Fibroblast of skin of right biceps (primary cell): ENCODE results near the gene TLNRD1.
"Not testable (repeated sequence)": the region's sequence is repeated elsewhere in the genome, so short reads cannot be mapped to it uniquely, and the experiment has no call there.

ENCODE experiments used
- DNase-seq: peaks from one replicate; pipeline ENCODE4 v3.0.0-alpha.2; 2013

TLNRD1 gene

DNA sequence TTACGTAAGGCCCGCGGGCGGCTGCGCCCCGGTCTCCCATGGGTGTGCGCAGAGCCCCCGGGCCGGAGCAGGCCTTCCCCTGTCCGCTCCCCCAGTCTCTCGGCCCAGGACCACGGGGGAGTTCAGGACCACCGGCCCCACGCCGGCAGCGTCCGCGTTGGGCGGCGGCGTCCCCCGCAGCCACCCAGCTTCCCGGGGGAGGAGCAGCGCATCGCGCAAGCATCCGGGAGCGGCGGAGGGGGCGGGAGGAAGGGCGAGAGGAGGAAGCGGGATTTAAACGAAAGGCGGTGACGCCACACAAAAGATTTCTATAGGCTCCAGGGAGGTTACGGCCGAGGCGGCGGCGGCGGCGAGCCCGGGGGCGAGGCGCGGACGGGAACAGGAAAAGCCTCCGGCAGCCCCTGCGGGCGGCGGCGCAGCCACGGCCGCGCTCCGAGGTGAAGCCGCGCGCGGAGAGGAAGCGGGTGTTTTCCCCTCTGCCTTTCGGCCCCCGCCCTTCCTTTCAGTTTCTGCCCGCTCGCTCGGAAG lies at the start of gene TLNRD1:
Gene TLNRD1, plus strand, starts transcription at position 300 of the 528 bp plus-strand sequence. CDS start 1,349 bp downstream, outside the sequence.
- DNase-seq = peak; percentile 96

DNA sequence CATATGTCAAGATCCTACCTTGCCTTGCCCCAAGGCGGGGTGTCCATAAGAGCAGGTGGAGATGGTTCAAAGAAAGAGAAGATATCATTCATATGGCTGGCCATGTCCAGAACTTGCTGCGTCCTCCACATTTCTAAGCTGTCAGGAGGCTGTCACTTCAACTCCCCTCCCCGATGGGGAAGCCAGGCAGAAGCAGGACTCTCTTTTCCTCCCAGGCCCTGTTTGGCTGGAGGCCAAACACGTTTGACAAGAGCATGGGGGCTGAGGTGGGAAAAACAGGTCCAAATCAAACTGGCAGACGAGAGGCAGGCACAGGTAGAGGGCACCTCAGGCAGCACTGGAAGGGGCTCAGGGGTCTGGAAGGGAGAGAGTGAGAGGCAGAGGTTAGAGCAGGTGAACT lies 48.8 kb upstream of the TLNRD1 start:
- no peak for DNase-seq

DNA sequence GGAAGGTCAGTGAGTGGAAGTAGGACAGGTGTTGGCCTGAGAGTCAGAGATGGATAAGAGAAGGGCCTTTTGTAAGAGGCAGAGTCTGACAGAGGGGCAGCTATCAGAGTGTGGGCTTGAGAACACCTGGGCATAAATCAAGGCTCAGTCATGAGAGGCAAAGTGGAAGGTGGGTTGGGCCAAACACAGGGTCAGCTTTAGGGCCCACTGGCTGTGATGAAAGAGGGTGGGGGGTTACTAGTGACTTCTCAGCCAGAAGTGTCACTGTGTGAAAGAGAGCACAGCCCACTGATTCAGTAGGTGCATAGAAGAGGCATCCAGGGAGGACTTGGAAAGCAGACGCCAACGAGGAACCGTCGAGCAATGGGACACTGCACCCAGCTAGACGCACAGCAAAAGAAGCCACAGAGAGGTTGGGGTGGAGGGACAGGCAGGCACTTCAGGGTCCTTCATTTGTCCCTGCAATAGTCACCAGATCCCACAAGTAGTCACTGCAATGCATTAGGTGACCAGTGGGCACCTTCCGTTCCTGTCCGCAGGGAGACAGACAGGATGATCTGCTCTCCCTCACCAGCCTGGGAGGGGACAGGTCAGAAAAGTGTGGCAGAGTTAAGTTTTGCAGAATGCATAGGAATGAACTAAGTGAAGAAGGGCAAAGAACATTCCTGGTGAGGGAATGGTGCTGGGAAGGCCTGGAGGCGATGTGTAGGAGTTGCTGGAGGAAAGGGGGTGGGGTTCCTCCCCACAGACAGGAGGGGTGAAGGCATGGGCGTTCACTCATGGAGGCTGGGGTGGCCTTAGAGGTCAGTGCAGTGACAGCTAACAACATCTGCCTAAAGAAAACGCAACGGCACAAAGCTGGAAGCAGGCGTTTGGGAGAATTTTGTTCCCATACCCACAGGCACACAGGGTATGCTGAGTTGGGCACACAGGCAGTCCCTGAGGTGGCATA lies 47.4 kb upstream of the TLNRD1 start:
- no peak for DNase-seq

DNA sequence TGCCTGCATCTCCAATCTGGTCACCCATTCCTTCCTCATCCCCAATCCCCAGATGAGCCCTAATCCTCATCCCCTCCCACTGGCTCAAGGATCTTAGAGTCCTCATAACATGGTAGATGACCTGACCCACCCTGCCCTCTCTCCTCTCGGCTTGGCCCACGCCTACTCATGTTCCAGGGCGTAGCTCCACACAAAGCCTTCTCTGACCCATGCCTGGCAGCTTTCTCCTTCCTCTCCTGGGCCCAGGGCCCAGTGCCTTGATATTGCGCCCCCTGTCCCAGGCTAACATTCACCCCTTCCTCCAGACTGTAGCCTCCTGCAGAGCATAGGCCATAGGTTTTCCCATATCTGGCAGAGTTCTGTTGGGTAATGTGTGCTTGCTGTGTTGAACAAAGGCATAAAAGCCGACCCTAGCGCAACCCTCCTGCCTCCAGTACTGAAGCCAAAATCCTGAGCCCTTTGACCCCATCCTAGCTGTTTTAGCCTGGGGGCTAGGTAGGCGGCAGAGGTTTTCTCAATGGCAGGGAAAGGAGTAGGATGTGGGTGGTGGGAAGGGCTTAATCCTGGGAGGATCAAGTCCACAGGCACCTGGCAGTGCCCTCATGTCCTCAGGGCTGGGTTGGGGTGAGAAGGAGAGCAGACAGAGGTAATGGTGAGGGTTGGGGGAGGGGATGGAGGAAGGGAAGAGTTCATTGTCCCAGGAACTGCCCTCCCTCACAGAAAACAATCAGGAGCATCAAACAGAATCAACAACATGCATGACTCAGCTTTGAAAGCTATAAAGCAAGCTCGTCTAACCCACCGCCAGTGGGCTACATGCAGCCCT lies 46.6 kb upstream of the TLNRD1 start:
- DNase-seq = no peak

DNA sequence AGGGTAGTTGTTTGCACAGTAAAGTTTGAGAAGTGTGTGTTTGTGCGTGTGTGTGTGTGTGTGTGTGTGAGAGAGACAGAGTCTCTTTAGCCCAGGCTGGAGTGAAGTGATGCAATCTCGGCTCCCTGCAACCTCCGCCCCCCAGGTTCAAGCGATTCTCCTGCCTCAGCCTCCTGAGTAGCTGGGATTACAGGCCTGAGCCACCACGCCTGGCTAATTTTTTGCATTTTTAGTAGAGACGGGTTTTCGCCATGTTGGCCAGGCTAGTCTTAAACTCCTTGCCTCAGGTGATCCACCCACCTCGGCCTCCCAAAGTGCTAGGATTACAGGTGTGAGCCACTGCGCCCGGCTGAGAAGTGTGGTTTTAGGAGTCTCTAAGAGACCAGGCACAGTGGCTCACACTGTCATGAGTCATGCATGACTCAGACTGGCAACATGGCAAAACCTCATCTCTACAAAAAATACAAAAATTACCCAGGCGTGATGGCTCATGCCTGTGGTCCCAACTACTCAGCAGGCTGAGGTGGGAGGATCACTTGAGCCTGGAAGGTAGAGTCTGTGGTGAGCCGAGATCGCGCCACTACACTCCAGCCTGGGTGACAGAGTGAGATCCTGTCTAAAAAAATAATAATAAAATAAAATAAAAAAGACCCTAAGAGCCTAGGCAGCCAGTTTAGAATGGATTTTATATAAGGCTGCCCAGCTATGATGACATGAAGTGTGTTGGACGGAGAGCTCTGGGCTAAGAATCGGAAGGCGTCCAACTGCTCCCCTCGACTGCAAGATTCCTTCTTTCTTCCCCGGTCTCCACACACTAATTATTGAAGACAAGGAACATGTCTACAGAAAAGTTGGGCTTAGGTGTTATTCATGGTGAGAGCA lies 44.9 kb upstream of the TLNRD1 start:
- DNase-seq = peak; percentile 94

DNA sequence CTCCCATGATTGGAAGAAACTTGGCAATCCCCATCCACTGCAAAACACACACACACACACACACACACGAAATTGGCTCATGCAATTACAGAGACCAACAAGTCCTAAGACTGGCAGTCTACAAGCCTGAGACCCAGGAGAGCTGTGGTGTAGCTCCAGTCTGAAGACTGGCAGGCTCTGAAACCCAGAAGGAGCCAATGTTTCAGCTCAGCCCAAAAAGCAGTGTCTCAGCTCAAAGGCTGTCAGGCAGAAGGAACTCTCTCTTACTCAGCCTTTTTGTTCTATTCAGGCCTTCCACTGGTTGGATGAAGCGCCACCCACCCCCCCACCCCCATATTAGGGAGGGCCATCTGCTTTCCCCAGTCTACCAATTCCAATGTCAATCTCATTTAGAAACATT lies 43.2 kb upstream of the TLNRD1 start:
- no peak for DNase-seq

DNA sequence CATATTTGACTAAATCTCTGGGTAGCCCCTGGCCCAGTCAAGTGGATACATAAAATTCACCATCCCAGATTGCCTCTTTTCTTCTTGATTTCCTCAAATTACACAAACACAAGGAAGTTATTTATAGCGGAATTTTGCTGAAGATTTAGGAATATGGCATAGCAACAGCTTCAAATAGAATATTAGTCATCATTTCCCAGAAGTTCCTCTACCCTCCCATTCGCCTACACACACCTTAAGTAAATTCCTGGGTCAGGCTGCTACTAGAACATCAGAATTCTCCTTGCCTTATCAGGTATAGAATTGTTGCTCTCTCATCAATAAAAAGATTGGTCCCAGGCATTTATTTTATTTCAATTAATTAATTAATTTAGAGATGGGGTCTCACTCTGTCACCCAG lies 42.7 kb upstream of the TLNRD1 start:
- peak; percentile 43 for DNase-seq

DNA sequence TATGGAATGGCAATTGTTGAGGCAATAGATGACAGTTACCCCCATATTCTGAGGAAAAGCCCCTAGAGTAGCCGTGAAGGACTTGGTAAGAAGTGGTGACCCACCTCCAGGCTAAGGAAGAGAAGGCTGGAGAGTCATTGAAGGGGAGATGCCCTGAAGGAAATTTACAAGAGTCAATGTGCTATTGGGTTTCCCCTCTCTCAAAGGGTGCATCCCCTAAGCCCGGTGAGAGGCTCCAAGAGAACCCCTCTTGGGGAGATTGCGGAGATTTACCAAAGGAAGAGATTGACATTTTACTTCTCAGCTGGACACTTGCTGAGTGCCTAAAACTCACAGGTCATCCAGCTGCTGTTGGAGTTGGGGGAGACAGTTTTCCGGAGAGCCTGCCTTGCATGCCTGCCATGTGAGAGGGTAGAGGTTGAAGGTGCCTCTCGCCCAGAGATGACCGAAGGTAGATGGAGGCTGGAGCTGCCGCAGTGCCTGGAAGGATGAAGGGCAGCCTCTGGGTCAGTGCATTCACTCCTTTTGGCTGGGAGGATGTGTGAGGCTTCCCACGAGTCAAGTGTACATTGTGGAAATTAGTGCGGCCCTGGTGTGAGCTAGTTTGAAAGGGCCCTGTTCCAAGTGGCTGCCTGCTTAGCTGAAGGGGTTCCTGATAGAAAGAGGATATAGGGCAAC lies 41.8 kb upstream of the TLNRD1 start:
- DNase-seq = no peak

DNA sequence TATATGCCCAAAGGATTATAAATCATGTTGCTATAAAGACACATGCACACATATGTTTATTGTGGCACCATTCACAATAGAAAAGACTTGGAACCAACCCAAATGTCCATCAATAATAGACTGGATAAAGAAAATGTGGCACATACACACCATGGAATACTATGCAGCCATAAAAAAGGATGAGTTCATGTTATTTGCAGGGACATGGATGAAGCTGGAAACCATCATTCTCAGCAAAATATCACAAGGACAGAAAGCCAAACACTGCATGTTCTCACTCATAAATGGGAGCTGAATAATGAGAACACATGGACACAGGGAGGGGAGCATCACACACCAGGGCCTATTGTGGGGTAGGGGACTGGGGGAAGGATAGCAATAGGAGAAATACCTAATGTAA lies 35.3 kb upstream of the TLNRD1 start:
- DNase-seq = not testable (repeated sequence)

DNA sequence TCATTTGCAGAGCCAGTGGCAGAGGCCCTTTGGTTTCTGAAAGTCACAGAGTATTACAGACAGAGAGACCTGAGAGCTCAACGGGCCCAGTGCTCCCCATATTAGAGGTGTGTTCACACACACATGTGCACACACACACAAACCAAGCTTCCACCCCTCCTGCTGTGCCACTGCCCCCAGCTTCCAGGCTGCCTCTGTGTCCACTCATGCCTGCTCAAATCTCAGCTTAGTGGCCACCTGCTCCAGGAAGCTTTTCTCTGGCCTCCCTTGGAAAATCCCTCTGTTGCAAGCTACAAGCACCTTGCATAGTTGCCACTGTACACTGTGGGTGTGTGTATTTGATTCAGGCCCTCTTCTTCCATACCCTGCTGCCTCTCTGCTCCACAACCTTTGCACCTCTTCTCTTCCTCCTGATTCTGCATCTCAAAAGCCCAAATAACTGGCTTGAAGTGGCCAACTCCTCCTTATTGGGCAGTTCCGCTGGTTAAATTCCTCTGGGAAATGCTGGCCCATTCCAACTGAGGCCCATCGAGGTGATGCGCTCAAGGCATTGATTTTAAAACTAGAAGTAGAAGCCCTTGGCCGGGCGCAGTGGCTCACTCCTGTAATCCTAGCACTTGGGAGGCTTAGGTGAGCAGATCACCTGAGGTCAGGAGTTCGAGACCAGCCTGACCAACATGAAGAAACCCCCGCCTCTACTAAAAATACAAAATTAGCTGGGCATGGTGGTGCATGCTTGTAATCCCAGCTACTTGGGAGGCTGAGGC lies 34.1 kb upstream of the TLNRD1 start:
- DNase-seq = no peak

DNA sequence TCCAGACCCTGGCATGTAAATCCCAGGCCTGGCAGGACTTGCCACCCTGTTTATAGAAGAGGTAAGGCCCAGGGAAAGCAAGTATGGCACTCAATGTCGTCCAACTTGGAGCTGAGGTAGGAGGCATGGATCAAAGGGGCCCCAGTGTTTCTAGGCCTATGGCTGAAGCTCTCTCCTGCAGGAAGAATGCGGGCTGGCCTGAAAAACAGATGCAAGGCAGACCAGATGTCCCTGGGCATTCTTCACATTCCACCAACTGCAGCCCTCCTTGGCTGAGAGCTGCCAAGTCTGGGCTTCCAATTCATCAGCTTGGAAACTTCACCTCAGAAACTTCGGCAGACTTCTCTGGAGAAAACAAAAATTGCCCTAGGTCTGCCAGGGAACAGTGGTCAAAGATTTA lies 33.3 kb upstream of the TLNRD1 start:
- peak; percentile 81 for DNase-seq

DNA sequence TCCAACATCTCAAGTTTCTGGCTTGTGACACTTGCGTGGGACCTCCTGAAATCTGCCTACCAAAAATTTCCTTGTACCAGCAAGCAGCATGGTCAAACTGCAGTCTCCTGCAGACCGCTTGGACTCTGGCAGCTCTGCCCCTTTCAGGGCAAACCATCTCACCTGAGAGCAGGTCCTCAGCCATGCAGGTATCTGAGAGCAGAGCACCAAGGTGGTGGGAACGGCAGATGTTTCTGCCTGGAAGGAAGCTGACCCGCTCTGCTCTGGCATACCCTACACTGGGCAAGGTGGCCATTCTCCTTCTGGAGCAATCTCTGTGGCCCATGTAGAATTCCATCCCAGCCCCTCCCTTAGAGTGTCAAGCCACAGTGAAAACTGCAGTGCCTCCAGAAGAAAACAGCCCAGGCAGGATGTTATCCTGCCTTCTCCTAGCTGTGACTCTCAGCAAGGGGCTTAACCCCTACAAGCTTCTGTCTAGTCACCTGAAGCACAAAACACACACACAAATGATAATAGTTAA lies 32.7 kb upstream of the TLNRD1 start:
- no peak for DNase-seq

DNA sequence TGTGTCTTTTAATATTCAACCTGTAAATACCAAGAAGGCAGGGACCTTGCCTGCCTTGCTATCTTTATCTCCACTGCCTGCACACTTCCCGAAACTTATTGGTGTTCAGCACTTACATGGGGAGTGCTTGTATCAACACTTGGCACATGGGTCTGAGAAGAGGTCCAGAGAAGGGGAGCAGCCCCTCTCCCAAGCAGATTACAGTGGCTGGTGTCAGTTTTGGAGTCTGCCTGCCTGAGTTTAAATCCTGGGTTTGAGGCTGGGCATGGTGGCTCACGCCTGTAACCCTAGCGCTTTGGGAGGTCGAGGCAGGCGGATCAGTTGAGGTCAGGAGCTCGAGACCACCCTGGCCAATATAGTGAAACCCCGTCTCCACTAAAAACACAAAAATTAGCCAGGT lies 31.4 kb upstream of the TLNRD1 start:
- DNase-seq = no peak

DNA sequence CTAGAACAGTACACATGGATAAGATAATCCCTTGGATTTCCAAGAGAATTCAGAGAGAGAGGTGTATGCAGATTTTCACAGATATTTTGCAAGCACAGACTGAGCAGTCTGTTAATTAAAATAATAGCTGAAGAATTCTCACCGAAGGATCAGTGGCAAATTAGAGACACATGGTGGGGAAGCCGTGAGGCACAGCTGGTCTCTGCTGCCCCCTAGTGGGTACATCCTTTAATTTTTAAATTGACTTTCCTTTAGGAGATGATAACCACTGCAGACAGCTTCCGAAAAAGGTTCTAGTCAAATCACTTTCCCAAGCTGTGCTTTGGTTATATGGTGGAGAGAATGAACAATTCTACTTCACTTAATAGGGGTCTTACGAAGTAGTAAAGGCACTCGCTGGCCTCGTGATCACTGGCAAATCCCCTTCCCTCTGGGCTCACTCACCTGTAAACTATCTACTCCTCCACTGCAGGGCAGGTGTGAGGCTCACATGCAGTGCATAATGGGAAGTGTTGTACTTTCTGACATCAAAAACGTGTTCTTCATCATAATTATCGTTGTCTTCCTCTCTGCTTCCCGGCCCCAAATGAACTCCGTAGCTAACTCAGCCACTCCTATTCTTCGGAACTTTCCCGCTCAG lies 30.6 kb upstream of the TLNRD1 start:
- peak; percentile 66 for DNase-seq

DNA sequence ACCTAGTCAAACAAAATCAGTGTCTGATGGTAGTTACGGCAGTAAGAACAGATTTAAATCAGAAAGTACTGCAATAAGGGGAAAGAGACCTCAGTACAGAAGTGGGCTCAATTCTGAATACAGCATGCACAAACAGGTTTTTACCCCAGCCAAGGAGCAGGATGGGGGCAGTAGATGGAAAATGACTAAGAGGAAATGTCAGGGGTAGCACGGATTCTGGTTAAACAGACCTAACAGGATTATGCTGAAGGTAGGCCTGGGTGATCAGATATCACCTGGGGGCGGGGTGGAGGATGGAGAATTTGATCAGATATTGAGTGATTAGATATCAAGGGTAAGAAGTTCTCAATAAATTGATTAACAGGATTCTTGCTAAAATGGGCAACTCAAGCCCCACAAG lies 30.1 kb upstream of the TLNRD1 start:
- DNase-seq = no peak

DNA sequence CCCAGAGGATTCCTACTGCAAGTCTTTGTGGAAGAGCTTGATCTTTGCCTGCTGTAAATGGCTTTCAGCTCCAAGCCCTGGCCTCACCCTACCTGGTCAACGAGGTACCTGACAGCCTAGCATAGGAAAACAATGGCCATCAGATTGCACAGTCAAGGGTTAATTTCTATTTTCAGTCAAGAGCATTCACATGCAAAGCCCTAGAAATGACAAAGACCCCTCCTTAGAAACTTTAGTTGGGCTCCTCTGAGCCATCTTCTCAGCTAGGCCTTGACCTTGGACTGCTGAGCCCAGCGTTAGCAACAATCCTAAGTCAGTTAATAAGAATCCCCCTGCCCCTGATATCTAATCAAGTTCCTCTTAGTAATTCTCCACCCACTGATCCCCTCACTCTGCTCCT lies 29.6 kb upstream of the TLNRD1 start:
- DNase-seq = no peak

DNA sequence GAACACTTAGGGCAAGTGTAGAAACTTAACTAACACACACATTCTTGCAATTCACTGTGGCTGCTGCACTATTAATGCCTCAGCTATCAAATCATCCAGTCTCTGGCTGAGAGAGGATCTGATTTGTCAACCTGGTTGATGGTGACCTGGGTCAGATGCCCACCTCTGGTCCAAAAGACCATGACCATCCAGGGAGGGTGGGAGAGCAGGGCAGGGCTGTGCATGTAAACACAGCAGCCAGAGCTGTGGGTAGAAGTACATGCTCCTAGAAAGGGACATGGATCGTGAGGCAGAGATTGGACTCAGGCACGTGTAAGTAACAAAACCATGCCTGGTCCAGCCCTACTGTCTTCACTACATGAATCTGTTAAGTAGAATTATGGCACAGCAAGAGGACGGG lies 28.4 kb upstream of the TLNRD1 start:
- DNase-seq = no peak

DNA sequence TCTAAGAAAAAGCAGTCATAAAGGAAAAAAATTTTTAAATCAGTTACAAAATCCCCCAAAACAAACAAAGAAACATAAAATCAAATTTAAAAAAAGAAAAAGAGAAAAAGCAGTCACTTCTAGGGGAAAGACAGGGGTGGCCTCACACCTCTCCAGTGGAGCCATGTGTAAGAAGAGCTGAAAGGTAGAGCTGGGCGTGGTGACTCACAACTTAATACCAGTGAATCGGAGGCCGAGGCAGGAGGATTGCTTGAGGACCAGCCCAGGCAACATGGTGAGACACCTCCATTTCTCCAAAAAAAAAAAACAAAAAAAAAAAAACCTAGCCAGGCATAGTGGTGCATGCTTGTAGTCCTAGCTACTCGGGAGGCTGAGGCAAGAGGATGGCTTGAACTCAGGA lies 25.8 kb upstream of the TLNRD1 start:
- DNase-seq = no peak

DNA sequence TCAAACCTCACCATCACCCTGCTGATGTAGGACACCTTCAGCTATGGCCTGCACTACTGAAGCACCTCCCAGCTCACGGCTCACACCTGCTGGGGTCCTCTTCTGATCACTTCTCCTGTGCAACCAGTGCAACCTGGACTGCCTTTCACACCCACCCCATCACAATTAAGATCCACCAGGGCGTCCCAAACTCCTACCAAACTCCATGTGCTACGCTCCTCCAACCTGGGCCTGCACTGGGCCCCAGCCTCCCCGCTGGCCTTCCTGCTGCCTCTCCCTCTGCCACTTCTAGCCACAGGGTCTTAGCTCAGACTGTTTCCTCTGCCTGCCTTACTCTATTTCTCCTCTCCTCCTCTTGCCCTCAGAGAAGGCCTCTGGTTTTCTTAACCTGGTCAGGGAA lies 23.9 kb upstream of the TLNRD1 start:
- no peak for DNase-seq

DNA sequence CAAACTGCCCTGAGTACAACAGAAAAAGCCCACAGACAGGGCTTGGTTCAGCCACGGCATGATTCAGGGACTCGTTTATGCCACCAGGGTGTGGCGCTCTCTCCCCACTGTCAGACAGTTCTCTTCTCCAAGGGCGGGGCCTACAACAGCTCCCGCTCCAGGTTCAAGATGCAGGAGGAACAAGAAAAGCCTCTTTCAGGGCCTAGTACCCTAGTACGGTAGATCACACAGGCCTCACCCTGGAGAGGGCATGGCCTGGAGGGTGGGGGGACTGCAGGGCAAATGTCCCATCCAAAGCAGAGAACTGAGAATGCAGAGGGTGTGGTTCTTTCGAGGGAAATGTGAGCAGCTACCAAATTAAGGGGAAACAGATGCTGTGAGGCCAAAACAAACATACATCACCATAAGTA lies 23.1 kb upstream of the TLNRD1 start:
- peak; percentile 65 for DNase-seq
